ENCODE measurements around the gene SFRP5.

SFRP5 gene

DNA sequence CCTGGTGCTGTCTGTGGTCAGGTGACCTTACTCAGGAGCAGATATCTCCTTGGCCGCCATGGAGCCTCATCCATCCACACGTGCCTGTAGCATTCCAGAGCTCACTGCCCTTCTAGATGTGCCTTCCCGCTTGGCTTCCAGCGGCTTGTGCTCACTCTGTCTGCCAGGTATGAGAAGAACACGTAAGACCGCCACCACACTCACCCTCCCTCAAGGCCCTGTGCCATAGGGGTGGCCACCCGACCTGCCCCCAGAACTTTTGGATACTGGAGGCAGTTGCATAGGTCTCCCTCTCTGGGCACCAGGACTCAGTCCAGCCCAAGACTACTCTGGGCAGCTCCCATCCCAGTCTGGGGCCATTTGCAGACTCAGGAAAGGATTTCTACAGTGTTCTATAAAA, 54.2 kb downstream of the SFRP5 start:
- intact Hi-C loops (cut with DNase I), result no loop called here
- DNase-seq, result peak in 1 of 10 donors; percentile 53
